Esophagus squamous epithelium (tissue), 5 donors: ENCODE measurements around the gene LIPE. TPM values are rescaled to one million over a fixed set of nuclear protein-coding genes. Genes with fewer than 3 reads are reported as not detected.
A peak's percentile ranks its signal among the peaks of the same experiment; 100 is the strongest.

Experiments used
- DNase-seq: peaks from one replicate; lab custom pipeline; 2025; lab: John Stamatoyannopoulos, UW
- H3K27ac ChIP-seq, 4 donors: fragments of 200-600 bp; sonication (generic); one replicate each; pipeline ENCODE4 v1.5.1; 2016 to 2019; ENCODE audit warnings: mild to moderate bottlenecking in 1 of 4
- H3K27me3 ChIP-seq, 4 donors: fragments of 200-600 bp; sonication (generic); 1 replicate in 3 of 4; 2 replicates in 1 of 4; pipeline versions ENCODE4 v1.5.1 to v1.6.0; 2017 to 2021; ENCODE audit warnings: antibody characterized with exemption in 1 of 4
- H3K36me3 ChIP-seq, 3 donors: fragments of 200-600 bp; sonication (generic); one replicate each; pipeline ENCODE4 v1.5.1; 2016 to 2019
- H3K4me1 ChIP-seq, 3 donors: fragments of 200-600 bp; sonication (generic); one replicate each; pipeline ENCODE4 v1.5.1; 2017 to 2019
- H3K4me3 ChIP-seq, 4 donors: fragments of 200-600 bp; sonication (generic); 1 replicate in 3 of 4; 2 replicates in 1 of 4; pipeline ENCODE4 v1.5.1; 2016 to 2019; ENCODE audit warnings: mild to moderate bottlenecking in 2 of 4, moderate library complexity in 1 of 4
- H3K9me3 ChIP-seq, 3 donors: fragments of 200-600 bp; sonication (generic); one replicate each; pipeline ENCODE4 v1.5.1; 2016 to 2019
- POLR2A ChIP-seq, 4 donors: fragments of 450-650 bp; IDR thresholded peaks; one replicate each; pipeline ENCODE4 v1.6.1; 2017; ENCODE audit warnings: antibody characterized with exemption in 4 of 4, mild to moderate bottlenecking in 4 of 4, moderate library complexity in 3 of 4
- WGBS, 2 donors: methylation state at CpG; one replicate each; pipeline ENCODE4 v1.1.5; 2018; 5-methylcytosine and 5-hydroxymethylcytosine counted together
- intact Hi-C: fragments of 100-400 bp; cut with DNase I; formaldehyde crosslinking; loops from one replicate; pipeline ENCODE4 v1.15.0; 2022
- total RNA-seq, 4 donors: library from RNA; depleted of rRNA; stranded (reverse); fragments of >200 nt; gene quantifications; one replicate each; pipeline ENCODE4 v1.1.0, GENCODE V29; 2016
- TF ChIP-seq, protein P1 (sequence below), 6 experiments: fragments of 450-650 bp in 4 of 6; fragments of 200-600 bp in 2 of 6; sonication (generic) in 2 of 6; IDR thresholded peaks; one replicate each; pipeline ENCODE4 v1.5.1; 2016 to 2019; ENCODE audit warnings: antibody characterized with exemption in 6 of 6, mild to moderate bottlenecking in 4 of 6, moderate library complexity in 4 of 6
- donor health status: DM: yes; HTN: yes; CAD: no.

The LIPE gene
- total RNA-seq, 4 donors from 2014 or later: 5.2 to 10.8 (median 7.9) TPM

GRCh38 chr19:42420055-42420544, 7.1 kb downstream of the LIPE start:
- Histone ChIP-seq H3K27ac (peak overlapping the region; percentile 76 to 85 (median 78)), H3K9me3 (no peaks in the 10 kb centered on the region)

DNA sequence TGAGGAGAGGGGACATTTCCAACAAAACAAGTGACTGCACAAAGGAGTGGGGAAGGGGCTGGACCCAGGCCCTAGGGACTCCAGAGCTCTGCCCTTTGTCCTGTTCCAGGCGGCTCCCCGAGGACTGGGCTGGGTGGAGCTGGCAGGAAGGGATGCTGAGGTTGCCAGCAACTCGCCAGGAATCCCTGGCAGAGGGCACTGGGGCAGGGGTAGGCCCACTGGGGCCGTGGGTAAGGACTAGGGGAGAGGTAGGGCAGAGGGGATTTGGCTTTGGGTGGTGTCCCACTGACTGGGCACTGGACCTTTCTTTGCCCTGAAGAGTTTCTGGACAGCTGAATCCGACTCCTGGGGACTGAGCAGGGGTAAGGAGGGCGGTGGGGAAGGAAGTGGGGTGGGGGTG, 7.9 kb downstream of the LIPE start:
- no peak for TF ChIP-seq POLR2A (IDR thresholded peaks at IDR 0.05)
- TF ChIP-seq, protein P1, sequence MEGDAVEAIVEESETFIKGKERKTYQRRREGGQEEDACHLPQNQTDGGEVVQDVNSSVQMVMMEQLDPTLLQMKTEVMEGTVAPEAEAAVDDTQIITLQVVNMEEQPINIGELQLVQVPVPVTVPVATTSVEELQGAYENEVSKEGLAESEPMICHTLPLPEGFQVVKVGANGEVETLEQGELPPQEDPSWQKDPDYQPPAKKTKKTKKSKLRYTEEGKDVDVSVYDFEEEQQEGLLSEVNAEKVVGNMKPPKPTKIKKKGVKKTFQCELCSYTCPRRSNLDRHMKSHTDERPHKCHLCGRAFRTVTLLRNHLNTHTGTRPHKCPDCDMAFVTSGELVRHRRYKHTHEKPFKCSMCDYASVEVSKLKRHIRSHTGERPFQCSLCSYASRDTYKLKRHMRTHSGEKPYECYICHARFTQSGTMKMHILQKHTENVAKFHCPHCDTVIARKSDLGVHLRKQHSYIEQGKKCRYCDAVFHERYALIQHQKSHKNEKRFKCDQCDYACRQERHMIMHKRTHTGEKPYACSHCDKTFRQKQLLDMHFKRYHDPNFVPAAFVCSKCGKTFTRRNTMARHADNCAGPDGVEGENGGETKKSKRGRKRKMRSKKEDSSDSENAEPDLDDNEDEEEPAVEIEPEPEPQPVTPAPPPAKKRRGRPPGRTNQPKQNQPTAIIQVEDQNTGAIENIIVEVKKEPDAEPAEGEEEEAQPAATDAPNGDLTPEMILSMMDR (IDR thresholded peaks at IDR 0.05): no peak
- Histone ChIP-seq H3K9me3 (no peaks in the 10 kb centered on the region), H3K27me3 (peaks cover 0 to 6% (median 0%) of the 10 kb centered on the region in 4 donors), H3K36me3 (peaks cover 0 to 13% (median 0%) of the 10 kb centered on the region in 3 donors), H3K4me1 (peaks cover 35 to 54% (median 46%) of the 10 kb centered on the region in 3 donors), H3K4me3 (no peak overlapping the region), H3K27ac (peak overlapping the region in 3 of 4 donors; percentile 7 to 78 (median 78))
- DNase-seq: no peak
- 38 to 41% methylated on average over 4 of the region's 6 CpGs for WGBS, 2 donors
- intact Hi-C loops: no loop called here

More at GRCh38 chr19:42420055-42420544, 7.1 kb downstream of the LIPE start:
- peaks cover 0 to 5% (median 0%) of the 10 kb centered on the region in 3 donors for H3K36me3 ChIP-seq
- H3K4me3 ChIP-seq: no peak overlapping the region
- peaks cover 0 to 11% (median 0%) of the 10 kb centered on the region in 4 donors for H3K27me3 ChIP-seq
- no peak for DNase-seq
- intact Hi-C loops: no loop called here
- 21 to 23% methylated on average over 5 to 10 of the region's 10 CpGs for WGBS, 2 donors
- peaks cover 35 to 56% (median 48%) of the 10 kb centered on the region in 3 donors for H3K4me1 ChIP-seq
- TF ChIP-seq, protein P1 (IDR thresholded peaks at IDR 0.05): peak; percentile 46 to 86 (median 70)
- no peak for TF ChIP-seq POLR2A (IDR thresholded peaks at IDR 0.05)

- TF ChIP-seq POLR2A (IDR thresholded peaks at IDR 0.05): no peak
- TF ChIP-seq, protein P1 (IDR thresholded peaks at IDR 0.05): no peak
- intact Hi-C loops: no loop called here
- no peak overlapping the region for H3K27ac ChIP-seq
- DNase-seq: no peak
- peaks cover 0 to 25% (median 6%) of the 10 kb centered on the region in 3 donors for H3K4me1 ChIP-seq
- no peaks in the 10 kb centered on the region for H3K9me3 ChIP-seq
- WGBS, 2 donors: 62% methylated on average over 3 of the region's 4 CpGs; no CpG with 5 or more reads in 1 of the 2 donors
- no peak overlapping the region for H3K4me3 ChIP-seq
- peaks cover 0 to 43% (median 0%) of the 10 kb centered on the region in 3 donors for H3K36me3 ChIP-seq
- H3K27me3 ChIP-seq: no peaks in the 10 kb centered on the region
Measured at GRCh38 chr19:42412661-42413076, 14.5 kb downstream of the LIPE start.

DNA sequence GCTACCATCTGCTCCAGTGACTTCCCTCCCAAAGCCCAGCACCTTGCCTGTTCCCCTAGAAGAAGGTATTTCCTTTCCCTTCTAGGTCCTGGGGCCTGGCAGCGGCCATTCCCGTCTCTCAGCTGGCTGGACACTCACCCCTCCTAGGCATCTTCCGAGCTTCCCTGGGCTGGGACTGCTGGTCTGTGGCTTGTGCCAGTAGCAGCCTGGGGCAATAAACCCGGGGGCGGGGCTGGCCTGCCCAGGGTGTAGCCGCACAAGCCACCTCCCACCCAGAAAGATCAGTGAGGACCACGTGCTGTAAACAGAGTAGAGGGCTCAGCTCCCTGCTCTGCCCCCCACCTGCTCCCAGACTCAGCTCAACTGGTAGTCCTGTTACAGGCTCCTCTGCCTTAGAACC, 15.0 kb downstream of the LIPE start:
- intact Hi-C loops: no loop called here
- 57% methylated on average over 6 of the region's 7 CpGs; no CpG with 5 or more reads in 1 of the 2 donors for WGBS, 2 donors
- Histone ChIP-seq H3K27me3 (no peaks in the 10 kb centered on the region), H3K27ac (no peak overlapping the region), H3K36me3 (peaks cover 0 to 48% (median 0%) of the 10 kb centered on the region in 3 donors), H3K4me3 (no peak overlapping the region), H3K9me3 (no peaks in the 10 kb centered on the region), H3K4me1 (peaks cover 0 to 25% (median 6%) of the 10 kb centered on the region in 3 donors)
- no peak for DNase-seq
- TF ChIP-seq, protein P1 (IDR thresholded peaks at IDR 0.05): no peak
- TF ChIP-seq POLR2A (IDR thresholded peaks at IDR 0.05): no peak

DNA sequence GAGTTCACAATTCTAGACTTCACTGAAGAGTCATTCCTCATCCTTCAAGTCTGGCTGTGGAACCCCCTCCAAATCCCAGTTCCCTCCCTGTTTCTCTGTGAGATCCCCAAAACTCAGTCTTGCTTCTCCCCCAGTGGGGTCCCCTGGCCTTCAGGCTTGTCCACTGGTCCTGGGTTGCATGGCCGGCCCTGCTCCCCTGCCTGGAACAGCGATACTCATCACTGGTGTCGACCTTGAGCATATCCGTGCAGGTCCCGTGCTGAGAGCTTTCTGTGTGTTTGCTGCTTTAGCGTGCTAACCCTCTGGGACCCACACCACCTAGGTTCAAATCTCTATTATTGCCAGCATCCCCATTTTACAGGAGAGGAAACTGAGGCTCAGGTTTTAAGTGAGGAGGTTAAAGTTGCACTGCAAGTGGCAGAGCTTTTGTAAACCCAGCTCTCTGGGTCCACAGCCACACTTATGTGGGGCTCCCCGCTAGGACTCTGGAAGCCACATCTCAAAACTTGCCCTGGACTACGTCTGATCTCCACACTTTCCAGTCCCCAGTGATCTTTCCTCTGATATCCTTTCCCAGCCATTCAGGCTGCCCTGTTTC, 15.5 kb downstream of the LIPE start:
- no peaks in the 10 kb centered on the region for H3K9me3 ChIP-seq
- WGBS, 2 donors: 91 to 98% methylated on average over 7 to 8 of the region's 8 CpGs
- no peak overlapping the region for H3K27ac ChIP-seq
- H3K4me1 ChIP-seq: peaks cover 0 to 25% (median 6%) of the 10 kb centered on the region in 3 donors
- H3K36me3 ChIP-seq: peaks cover 0 to 53% (median 0%) of the 10 kb centered on the region in 3 donors
- TF ChIP-seq, protein P1 (IDR thresholded peaks at IDR 0.05): no peak
- TF ChIP-seq POLR2A (IDR thresholded peaks at IDR 0.05): no peak
- H3K27me3 ChIP-seq: no peaks in the 10 kb centered on the region
- H3K4me3 ChIP-seq: no peak overlapping the region
- DNase-seq: no peak
- intact Hi-C loops: no loop called here
